ENCODE measurements around the gene FAM187B.

FAM187B gene

DNA sequence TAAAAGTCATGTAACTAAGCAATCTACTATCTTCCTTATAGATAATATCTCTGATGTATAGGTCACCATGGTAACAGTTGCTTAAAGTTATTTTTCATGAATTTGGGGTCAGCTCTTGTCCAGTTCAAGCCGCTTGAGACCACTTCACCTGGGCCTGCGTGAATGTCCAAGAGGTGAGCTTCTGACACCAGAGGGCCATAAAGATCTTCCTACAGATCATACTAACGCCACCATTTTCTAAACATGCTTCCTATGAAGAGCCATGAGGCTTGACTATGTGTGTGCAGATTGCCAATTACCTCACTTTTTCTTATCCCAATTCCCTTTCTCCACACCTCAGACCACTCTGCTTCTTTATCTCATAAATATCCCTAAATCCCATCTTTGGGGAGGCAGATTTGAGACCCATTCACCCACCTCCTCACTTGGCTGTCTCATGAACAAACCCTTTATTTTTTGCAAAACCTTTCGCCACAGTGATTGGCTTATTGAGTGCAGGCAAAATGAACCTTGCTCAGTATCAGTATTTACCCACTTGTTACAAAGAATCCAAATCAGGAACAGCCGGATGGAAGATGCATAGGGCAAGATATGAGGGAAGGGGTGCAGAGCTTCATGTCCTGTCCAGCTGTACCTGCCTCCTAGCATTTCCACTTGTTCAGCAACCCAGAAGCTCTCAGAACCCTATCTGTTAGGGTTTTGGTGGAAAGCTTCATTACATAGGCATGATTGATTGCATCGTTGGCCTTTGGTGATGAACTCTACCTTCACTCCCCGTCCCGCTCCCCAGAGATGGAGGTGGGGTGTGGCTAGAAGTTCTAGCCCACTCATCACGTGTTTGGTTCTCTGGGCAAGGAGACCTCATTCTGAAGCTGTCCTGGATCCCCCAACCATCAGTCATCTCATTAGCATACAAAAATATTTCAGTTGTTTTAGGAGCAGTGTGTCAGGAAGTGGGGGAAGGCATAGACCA lies 34.2 kb downstream of the FAM187B start:
- in situ Hi-C loops (cut with HindIII; ENCODE audit: low sequenced_read_pairs) = no loop called here
- TF ChIP-seq, protein P1, sequence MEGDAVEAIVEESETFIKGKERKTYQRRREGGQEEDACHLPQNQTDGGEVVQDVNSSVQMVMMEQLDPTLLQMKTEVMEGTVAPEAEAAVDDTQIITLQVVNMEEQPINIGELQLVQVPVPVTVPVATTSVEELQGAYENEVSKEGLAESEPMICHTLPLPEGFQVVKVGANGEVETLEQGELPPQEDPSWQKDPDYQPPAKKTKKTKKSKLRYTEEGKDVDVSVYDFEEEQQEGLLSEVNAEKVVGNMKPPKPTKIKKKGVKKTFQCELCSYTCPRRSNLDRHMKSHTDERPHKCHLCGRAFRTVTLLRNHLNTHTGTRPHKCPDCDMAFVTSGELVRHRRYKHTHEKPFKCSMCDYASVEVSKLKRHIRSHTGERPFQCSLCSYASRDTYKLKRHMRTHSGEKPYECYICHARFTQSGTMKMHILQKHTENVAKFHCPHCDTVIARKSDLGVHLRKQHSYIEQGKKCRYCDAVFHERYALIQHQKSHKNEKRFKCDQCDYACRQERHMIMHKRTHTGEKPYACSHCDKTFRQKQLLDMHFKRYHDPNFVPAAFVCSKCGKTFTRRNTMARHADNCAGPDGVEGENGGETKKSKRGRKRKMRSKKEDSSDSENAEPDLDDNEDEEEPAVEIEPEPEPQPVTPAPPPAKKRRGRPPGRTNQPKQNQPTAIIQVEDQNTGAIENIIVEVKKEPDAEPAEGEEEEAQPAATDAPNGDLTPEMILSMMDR (IDR thresholded peaks at IDR 0.05; ENCODE audit: low read depth, low read length) = no peak
- DNase-seq (ENCODE audit: low read depth, low spot score) = no peak
- H3K4me3 ChIP-seq (ENCODE audit: low read depth, low read length) = no peak overlapping the region

DNA sequence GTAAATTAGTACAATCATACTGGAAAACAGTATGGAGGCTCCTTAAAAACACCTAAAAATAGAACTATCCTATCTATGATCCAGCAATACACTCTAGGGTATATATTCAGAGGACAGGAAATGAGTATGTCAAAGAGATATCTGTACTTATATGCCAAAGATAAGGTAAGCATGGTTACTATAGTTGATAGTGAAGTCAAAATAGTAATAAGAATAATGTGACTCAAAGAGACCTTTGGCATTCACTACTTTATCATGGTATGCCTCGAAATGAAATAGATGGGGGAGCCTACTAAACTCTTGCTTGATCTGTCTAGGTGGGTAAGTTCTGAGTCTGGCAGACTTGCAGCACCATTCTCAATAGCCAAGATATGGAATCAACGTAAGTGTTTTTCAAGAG lies 43.7 kb downstream of the FAM187B start:
- H3K4me3 ChIP-seq (ENCODE audit: low read depth, low read length) = no peak overlapping the region
- in situ Hi-C loops (cut with HindIII; ENCODE audit: low sequenced_read_pairs) = no loop called here
- DNase-seq (ENCODE audit: low read depth, low spot score) = no peak
- TF ChIP-seq, protein P1 (IDR thresholded peaks at IDR 0.05; ENCODE audit: low read depth, low read length) = no peak

DNA sequence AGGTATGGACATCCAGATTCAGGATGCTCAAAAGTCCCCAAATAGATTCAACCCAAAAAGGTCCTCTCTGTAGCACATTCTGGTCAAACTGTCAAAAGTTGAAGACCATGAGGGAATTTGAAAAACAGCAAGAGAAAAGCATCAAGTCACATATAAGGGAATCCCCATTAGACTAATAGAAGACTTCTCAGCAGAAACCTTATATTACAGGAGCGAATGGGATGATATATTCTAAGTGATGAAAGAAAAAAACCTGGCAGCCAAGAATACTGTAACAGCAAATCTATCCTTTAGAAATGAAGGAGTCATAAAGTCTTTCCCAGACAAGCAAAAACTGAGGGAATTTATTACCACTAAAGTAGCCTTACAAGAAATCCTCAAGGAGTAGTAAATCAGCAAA lies 44.3 kb downstream of the FAM187B start:
- in situ Hi-C loops (cut with HindIII; ENCODE audit: low sequenced_read_pairs) = no loop called here

DNA sequence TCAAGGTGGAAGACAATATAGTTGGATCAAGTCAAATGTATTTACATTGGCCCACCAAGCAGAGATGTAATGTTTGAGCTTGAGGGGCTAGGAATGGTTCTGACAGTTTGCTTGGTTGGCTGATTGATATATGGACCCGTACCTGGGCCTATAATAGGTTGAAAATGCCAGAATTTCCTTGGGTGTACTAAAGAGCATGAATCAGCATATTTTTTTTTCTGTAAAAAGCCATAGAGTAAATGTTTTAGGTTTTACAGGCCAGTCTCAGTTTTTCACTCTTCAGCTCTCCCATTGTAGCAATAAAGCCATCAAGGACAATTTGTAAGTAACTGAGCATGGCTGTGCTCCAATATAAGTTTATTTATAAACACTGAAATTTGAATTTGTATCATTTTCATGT lies 47.2 kb downstream of the FAM187B start:
- TF ChIP-seq, protein P1 (IDR thresholded peaks at IDR 0.05; ENCODE audit: low read depth, low read length) = no peak
- no peak for DNase-seq (ENCODE audit: low read depth, low spot score)
- in situ Hi-C loops (cut with HindIII; ENCODE audit: low sequenced_read_pairs) = no loop called here
- H3K4me3 ChIP-seq (ENCODE audit: low read depth, low read length) = no peak overlapping the region

More for the DNA sequence above, 44.3 kb downstream of the FAM187B start:
- H3K4me3 ChIP-seq (ENCODE audit: low read depth, low read length) = no peak overlapping the region
- TF ChIP-seq, protein P1 (IDR thresholded peaks at IDR 0.05; ENCODE audit: low read depth, low read length) = no peak
- no peak for DNase-seq (ENCODE audit: low read depth, low spot score)

DNA sequence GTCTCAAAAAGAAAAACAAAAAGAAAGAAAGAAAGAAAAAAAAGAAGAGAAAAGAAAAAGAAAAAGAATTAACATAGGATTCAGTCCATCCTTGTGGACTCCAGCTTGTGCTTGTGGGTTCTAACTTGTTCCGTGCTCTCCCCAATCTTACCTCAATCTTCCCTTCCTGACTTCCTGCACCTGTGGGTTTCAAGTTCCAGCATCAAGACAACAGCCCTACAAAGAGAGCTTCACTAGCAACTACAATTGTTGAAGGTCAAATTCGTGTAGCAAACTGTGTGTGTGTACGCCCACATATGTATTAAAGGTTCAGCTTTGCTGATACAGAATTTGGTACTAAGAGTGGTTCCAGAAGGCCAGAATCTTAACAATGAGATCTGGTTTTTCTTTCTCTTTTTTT lies 48.7 kb downstream of the FAM187B start:
- DNase-seq (ENCODE audit: low read depth, low spot score) = no peak
- in situ Hi-C loops (cut with HindIII; ENCODE audit: low sequenced_read_pairs) = no loop called here
- TF ChIP-seq, protein P1 (IDR thresholded peaks at IDR 0.05; ENCODE audit: low read depth, low read length) = no peak
- H3K4me3 ChIP-seq (ENCODE audit: low read depth, low read length) = no peak overlapping the region

DNA sequence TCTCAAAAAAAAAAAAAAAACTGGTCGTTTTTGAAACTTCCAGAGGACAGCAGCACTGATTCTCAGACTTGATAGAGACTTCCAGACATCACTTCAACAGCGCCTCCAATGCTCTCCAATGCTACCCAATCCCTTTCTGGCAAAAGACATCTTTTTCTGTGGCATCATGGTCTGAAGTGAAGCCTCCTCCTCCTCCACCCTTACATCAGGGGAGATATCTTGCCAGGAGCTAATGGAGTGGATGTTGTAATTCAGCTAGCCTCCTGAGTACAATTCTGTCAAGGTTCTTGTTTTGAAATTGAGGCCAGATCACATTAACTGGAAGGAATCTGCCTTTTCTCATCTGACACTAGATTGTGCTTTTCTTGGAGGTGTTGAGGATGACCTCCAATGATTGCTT lies 49.8 kb downstream of the FAM187B start:
- in situ Hi-C loops (cut with HindIII; ENCODE audit: low sequenced_read_pairs) = no loop called here
- TF ChIP-seq, protein P1 (IDR thresholded peaks at IDR 0.05; ENCODE audit: low read depth, low read length) = no peak
- DNase-seq (ENCODE audit: low read depth, low spot score) = no peak
- no peak overlapping the region for H3K4me3 ChIP-seq (ENCODE audit: low read depth, low read length)
